HG02938 (cell line): ENCODE measurements around the gene TMEM231.
A peak's percentile ranks its signal among the peaks of the same experiment; 100 is the strongest.
"Not testable (repeated sequence)": the region's sequence is repeated elsewhere in the genome, so short reads cannot be mapped to it uniquely, and the experiment has no call there.

Experiments
- ATAC-seq: cut with Tn5 transposase; IDR thresholded peaks from one replicate; pipeline ENCODE4 v1.9.1; 2021; ENCODE audit warnings: mild to moderate bottlenecking, moderate library complexity; ENCODE audit not compliant: unreplicated experiment

Gene TMEM231, protein sequence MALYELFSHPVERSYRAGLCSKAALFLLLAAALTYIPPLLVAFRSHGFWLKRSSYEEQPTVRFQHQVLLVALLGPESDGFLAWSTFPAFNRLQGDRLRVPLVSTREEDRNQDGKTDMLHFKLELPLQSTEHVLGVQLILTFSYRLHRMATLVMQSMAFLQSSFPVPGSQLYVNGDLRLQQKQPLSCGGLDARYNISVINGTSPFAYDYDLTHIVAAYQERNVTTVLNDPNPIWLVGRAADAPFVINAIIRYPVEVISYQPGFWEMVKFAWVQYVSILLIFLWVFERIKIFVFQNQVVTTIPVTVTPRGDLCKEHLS

GRCh38 chr16:75555707-75556430 lies at the start of gene TMEM231:
Gene TMEM231, minus strand, starts transcription at chr16:75556252. Its CDS starts 43 bp downstream, at chr16:75556209.
- peak; percentile 95 for ATAC-seq

DNA sequence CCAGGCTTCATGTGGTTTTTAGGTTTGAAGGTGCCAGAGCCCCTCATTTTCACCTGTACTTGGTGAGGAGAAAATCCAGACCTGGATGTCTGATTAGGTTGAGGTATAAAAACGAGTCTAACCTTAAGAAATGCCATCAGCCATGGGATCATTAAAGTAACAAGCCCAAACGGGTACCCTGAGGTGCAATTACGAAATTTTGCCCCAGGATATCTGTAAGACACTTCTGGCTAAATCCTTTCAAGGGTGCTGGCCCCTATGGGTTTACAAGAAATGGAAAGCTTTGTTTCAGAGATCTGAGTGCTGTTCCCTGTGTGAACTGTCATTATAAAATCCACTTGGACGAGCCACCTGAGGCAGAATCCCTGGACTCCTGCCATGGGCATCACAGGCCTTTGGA lies 47.2 kb upstream of the TMEM231 start:
- no peak for ATAC-seq

- no peak for ATAC-seq
Measured at GRCh38 chr16:75599452-75600277, 43.6 kb upstream of the TMEM231 start.

GRCh38 chr16:75593825-75594820 lies 38.1 kb upstream of the TMEM231 start:
- ATAC-seq: no peak

- ATAC-seq: no peak
Measured at GRCh38 chr16:75593308-75593707, 37.3 kb upstream of the TMEM231 start.

GRCh38 chr16:75591927-75592326 lies 35.9 kb upstream of the TMEM231 start:
- ATAC-seq: not testable (repeated sequence)

GRCh38 chr16:75590920-75591843 lies 35.1 kb upstream of the TMEM231 start:
- ATAC-seq: no peak

DNA sequence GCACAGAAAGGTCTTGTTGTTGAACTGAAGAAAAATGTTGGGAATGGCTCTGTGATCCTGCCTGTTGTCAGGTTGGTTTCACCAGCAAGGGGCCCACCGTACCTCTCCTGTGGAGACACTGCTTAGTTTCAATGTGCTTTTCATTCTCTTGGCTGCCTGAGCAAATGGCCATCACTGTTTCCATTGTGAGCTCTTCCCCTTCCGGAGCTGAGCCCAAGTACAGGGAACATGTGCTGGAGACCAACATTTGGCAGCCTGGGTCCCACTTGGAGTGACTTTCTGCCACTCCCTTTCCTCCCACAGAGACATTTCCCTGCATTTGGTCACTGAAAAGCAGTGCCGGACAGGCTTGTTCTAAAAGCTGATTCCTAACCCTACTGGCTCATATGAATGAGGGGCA lies 33.3 kb upstream of the TMEM231 start:
- ATAC-seq: no peak

DNA sequence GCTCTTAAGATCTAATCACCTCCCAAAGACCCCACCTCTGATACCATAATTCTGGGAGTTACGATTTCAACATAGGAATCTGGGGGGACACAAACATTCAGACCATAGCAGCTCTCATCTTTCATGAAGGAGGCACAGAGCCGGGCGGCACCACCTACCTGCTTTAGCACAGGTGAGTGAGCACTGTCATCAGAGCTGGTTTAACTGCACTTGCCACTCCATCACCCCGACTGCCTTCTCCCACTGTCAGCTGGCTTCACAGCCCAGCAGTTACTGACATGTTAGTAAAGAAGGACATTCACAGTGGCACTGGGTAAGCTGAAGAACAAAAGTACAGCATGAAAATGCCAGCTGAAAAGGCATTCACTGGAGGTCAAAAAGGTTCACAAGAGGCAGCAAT lies 32.7 kb upstream of the TMEM231 start:
- ATAC-seq: no peak

DNA sequence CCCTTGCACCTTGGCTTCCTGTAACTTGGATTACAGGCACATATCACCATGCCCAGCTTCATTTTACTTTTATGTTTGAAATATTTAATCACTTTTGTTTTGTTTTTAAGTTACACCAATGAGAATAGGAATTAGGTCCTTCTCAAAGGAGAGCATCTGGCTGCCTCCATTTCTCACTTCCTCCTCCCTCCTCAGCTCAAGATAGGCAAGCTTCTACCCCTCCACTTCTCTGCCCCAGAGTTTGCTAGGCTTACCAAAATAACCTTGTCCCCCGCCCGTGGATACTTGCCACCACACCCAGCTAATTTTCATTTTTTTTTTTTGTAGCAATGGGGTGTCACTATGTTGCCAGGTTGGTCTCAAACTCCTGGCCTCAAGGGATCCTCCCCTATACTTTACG lies 28.1 kb upstream of the TMEM231 start:
- no peak for ATAC-seq

DNA sequence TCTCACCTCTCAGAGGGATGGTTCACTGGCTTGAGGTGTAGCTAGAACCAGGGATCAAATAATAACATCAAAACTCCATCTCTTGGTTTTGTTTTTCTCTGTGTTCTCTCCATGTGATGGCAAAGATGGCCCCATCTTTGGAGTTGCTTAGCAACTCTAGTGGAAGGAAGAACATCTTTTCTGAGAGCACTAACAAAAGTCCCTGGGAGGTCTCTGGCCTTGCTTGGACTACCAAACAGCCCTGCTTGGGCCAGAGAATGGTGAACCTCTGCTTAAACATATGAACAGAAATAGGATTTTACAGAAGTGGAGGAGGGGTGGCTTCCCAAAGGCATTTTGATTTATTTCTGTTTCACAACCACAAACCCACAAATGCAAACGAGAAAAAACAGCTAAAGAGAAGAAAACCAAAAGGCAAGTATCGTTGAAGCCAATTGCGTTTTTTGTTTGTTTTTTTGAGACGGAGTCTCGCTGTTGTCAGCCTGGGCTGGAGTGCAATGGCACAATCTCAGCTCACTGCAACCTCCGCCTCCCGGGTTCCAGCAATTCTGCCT lies 23.3 kb upstream of the TMEM231 start:
- no peak for ATAC-seq

- ATAC-seq: no peak
Measured at GRCh38 chr16:75578725-75579124, 22.7 kb upstream of the TMEM231 start.

- ATAC-seq: no peak
Measured at GRCh38 chr16:75578212-75578611, 22.2 kb upstream of the TMEM231 start.

DNA sequence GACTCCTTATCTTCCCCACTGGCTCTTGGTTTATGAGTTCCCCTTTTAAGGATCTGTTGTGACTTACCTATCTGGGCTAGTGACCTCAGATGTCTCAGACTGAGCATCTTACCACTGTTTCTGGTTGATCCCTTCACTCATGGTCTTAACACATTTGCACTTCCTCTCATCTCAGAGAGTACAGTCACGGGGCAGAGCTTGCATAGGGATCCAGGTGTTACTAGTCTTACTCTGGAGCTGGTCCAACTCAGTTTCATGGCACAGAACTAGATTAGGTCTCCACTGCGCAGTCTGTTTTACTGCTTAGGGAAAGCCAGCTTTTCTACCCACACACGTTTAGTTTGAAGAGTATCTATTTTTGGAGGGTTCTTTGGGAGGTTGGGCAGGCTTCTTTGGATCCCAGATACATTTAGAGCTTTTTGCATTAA lies 20.3 kb upstream of the TMEM231 start:
- peak; percentile 56 for ATAC-seq

DNA sequence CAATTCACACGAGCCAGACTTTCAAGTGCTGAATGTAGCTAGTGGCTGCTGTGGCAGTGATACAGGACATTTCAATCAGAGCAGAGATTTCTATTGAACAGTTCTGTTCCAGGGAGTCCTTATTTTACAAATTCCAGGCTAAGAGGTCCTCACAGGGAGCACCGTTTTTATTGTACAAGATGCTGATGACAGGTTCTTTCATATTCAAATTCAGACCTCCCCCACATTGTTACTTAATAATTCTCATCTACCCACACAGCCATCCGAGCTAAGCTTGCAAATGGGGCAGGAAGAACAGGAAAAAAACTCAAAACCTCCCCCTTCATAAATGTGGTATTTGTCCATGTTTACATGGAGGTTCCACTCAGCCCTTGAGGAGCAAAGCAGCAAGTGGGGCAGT lies 19.9 kb upstream of the TMEM231 start:
- no peak for ATAC-seq

DNA sequence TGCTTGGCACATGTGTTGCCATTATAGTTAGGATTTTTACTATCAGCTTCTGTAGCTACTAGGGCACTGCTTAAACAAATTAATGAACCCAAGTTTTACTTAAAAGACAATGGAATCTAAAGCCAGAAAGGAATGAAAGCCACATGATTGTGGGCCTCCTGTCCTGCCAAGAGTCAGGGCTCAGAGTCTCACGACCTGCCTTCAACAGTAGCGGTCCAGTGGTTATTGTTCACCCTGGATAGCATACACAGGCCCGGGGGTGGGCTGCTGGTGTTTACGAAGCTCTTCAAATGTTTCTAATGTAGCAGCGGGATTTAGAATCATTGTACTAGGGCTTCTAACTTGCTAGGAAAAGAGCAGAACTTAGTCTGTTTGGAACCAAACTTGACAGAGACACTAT lies 17.9 kb upstream of the TMEM231 start:
- ATAC-seq: no peak

GRCh38 chr16:75572864-75573542 lies 17.0 kb upstream of the TMEM231 start:
- no peak for ATAC-seq

GRCh38 chr16:75570396-75571065 lies 14.5 kb upstream of the TMEM231 start:
- ATAC-seq: no peak
